Cerebellar cortex (tissue), 1 donor: Measurements from ENCODE around the gene SMIM29.

Source experiments
- DNase-seq: peaks from one replicate; pipeline ENCODE4 v3.0.0-alpha.2; 2015; ENCODE audit warnings: low spot score

SMIM29 gene

DNA sequence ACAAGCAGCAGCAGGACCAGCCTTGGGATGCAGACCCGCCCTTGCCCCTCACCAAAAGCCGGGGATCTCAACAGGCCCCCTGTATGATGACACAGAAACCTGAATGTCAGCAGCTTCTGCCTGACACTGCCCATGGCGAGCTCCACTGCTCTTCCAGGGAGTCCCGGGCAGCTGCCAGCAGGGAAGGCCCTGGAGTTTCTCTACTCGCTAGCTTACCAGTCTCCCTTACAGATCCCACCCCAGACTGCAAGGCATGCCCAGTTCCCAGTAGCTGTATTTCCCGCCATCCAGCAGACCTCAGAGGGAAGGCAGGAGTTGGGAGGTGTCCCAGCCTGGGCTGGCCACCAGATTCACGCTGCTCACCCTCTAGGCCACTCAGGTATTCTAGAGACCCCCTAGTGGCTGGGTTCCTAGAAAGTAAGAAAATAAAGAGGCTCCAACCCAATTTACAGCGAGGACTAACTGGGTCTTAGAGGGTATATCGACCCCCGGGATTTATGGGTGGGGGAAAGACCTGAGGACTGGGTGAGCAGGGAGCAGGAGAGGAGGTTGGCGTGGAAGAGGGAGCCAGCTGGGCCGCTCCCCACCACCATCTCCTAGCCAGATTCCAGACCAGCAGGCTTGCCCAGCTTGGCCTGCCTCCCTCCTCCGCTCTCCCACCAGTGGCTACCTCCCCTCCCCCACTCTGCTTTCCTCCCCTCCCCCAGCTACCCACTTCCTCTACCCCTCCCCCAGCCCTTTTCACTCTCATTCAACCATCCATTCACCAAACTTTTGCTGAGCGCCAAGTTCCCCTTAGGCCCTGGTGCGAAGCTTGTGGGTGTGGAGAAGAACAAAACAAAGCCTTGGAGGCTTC, 21.8 kb downstream of the SMIM29 start:
- peak; percentile 81 for DNase-seq

DNA sequence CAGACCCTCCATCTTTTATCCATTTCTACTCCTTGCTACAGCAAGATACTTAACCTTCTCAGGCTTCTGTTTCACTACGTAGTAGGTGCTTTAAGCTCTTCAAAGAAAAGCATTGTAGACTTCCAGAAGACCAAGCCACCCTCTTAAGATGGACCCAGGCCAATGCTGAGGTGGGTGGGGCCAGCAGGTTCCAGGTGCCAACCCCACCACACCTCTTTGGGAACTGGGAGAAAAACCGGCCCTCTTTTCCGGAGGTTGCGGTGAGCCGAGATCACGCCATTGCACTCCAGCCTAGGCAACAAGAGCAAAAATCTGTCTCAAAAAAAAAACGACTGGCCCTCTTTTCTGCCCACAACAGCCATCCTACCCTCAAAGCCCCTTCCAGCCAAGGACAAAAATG, 22.7 kb downstream of the SMIM29 start:
- no peak for DNase-seq

DNA sequence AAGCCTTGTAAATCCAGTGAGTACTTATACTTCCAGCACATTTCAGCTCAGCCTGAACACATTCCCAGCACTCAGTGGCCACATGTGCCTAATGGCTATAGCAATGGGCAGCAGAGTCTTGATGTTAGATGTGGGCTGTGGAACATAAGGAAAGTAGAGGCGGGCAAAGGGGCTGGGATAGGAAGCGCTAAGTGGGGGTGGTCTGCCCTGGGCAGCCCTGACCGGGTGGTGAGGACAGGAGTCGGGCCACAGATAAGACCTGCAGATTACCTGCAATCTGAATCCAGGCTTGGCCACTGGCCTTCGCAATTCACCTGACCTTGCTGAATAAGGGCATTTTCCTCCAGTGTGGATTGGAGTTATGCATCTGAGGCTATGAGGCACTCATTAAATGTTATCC, 23.3 kb downstream of the SMIM29 start:
- DNase-seq: no peak

DNA sequence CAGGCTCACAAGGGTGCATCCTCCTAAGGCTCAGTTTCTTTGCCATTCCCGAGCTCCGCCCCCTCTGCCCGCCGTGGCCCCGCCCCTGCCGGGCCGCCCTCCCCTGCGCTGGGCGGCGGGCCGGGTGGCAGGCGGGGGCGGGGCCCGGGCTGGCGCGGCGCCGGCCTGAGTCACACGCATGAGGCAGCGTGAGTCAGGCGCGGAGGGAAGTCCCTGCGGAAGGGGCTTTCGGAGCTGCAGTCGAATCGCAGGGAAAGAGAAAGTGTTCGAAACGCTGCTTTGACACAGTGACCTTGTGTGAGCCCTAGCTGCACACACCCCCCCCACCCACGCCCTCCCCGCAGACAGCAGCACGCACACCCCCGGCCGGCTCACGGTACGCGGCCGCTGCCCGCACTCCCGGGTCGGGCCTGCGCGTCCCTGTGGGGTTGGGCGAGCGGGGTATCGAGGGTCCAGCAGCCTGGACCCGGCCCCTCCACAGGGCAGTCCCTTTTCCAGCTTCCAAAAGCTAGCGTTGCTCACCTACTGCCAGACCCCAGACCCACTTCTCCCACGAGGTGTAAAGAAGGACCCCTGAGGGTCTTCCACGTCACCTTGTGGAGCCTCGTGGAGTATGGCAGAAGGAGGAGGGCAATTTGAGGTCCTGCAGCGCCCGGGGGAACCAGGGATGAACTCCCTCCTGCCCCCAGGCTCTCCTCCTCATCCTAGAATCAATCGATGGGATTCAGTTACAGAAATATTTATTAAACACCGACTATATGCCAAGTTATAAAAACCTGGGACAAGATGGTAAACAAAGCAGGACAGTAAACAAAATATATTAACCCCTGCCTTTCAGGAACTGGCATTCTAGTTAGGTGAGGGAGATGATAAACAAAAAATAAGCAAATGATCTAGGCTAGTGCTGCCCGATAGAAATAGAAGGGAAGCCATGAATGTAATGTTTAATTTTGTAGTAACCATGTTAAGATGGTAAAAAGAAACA, 24.6 kb downstream of the SMIM29 start:
- peak; percentile 87 for DNase-seq

DNA sequence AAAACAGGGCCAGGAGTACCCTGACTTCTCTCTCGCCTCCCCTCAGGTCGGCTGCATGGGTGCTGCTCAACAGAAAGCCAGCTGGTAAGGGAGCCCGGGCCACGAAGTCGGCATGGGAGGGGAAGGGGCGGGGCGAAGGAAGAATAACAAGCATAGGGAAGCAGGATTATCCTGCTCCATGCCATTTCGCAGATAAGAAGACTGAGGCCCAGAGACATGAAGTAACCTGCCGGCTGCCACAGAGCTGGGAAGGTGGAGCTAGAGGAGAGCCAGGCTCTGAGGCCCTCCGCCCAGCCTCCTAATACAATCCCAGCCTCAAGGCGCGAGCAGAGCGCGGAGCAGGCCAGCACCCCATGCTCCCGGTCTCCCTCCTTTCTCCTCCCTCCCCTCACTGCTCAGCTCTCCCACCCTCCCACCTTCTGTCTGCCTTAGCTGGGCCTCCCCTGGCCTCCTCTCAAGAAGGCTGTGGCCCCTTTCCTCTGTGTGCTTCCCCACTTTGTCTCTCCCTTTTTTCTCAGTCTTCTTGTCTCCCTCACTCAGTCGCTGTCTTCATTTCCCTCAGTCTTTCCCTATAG, 25.3 kb downstream of the SMIM29 start:
- DNase-seq: no peak

DNA sequence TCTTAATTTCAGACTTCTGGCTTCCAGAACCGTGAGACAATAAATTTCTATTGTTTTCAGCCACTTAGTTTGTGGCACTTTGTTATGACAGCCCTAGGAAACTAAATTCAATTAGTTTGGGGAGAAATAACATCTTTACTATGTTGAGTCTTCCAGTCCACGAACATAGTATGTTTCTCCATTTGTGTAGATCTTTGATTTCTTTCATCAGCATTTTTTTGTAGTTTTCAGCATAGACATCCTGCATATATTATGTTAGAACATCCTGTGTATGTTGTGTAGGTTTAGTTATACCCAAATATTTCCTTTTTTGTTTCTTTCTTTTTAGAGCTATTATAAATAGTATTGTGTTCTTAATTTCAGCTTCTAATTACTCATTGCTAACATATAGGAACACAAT, 30.1 kb downstream of the SMIM29 start:
- no peak for DNase-seq

DNA sequence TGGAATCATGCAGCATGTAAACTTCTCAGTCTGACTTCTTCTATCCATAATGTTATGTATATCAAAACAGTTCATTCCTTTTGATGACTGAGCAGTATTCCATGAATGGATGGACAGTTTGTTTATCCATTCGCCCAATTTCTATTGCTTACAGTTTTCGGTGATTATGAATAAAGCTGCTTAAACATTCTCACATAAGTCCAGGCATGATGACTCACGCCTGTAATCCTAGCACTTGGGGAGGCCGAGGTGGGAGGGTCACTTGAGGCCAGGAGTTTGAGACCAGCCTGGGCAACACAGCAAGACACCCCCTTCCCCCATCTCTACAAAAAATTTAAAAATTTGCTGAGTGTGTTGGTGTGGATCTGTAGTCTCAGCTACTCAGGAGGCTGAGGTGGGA, 35.0 kb downstream of the SMIM29 start:
- DNase-seq: no peak

DNA sequence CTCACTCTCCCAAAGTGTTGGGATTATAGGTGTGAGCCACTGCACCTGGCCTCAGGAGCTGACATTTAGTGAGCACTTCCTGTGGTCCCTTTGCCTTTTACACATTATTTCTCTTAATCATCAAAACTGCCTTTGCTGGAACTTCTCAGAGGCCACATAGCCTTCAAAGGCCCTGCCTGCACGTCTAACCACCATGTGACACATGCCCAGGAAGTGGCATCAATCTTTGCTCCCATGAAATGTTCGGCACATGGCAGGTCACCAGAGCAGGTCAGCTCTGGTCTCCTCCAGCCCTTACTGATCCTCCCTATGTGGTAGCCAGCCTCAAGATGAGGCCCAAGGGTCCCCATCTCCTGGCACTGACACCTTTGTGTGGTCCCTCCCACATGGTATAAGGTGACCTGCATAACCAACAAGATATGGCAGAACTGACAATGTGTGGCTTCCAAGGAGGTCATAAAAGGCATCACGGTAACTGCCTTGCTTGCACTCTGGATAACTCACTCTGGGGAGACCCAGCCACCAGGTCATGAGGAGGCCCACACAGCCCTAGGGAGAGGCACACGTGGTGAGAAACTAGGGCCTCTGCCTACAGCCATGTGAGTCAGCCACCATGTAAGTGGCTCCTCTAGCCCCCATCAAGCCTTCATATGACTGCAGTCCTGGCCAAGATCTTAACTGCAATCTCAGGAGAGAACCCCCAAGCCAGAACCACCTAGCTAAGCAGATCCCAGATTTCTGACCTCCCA, 40.9 kb downstream of the SMIM29 start:
- no peak for DNase-seq

DNA sequence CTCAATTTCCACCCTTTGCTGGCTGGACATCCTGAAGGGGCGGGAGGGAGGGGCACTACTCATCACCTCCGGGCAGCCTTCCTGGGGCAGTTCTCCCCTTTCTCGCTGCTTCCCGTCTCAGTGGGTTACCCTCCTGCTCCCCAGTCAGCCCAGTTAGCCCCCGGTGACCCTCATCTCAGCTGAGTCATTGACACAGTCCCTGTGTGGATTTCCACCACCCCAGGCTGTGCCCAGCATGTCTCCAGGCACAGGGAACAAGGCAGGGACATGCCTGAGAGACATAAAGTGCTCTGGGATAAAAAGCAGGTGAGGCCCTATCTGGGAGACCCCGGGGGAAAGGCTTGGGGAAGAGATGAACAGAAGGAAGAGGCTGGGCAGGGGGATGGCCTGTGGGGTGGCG, 42.1 kb downstream of the SMIM29 start:
- no peak for DNase-seq

DNA sequence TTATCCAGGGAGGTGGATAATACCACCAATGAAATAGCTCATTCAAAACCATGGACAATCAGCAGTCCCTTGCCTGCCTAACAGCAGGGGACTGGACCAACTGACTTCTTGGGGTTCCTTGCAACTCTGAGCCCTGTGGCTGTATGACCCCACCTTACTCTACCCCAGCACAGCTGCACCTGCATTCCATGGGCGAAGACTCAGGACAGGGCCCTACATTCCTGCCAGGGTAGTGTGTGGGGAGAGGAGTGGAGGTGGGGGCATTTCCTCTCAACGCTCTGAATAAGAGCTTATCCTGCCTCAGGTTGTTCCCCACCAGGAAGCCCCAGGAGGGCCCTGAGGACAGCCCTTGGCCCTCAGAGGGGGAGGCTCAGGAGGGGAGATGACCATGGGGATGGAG, 42.9 kb downstream of the SMIM29 start:
- DNase-seq: no peak

DNA sequence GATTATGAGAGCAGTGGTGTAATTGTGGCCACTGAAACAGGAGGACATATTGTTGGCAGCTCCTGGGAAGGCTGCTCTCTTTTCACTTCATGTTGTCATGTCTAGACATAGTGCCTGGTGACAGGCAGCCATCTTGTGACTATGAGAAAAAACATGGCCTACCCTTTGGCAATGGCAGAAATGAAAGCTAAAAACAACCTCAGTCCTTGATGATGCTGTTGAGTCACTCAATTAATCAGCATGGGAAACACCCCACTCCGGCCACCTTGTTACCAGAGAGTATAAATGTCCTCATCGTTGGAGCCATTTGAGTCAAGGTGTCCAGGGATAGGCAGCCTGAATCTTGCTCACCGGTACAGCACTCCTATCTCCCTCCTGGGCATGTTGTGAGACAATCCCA, 43.3 kb downstream of the SMIM29 start:
- no peak for DNase-seq

DNA sequence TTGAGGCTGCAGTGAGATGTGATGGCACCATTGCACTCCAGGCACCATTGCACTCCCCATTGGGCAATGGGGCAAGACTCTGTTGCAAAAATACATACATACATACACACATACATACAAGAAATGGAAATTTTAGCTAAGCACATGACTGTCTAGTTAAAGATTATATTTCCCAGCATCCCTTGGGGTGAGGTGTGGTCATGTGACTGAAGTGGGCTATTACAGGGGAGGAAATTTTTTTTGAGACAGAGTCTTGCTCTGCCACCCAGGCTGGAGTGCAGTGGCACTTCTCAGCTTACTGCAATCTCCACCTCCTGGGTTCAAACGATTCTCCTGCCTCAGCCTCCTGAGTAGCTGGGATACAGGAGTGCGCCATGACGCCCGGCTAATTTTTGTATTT, 44.1 kb downstream of the SMIM29 start:
- DNase-seq: no peak

DNA sequence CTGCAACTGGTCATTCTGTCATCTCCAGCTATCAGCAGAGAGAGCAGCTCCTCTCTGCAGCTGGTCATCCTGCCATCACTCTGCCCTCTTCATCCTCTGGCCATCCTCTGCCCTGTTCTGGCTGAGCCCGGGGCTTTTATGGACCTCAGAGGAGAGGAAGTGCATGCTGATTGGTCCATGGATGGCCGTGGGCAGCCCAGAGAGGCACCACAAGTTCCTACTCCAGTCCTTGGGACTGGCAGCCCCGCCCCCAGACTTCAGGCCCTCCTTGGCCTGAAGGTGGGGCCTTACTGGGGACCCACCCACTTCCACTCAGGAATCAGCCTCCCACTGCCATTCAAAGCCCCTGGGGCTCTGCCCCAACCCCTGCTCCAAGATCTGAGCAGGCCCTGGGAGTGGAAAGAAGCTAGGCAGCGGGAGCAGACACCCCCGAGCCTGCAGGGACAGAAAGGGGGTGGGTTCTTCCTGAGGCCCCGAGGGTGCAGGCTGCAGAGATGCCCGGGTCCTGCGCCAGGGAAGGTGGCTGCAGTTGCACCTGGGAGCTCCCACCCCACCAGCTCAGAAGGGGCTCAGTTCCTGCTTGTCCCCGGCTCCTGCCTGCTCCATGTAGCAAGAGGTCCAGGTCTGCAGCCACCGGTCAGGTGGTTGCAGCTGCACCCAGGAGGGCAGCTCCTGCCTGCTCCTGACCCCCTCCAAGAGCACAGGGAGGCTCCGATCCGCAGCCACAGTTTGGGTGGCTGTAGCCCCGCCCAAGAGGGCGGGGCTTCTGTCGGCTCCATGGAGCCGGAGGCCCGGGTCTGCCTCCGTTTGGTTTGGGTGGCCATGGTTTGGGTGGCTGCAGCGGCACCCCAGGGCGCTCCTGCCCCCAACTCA, 46.2 kb downstream of the SMIM29 start:
- peak; percentile 78 for DNase-seq

DNA sequence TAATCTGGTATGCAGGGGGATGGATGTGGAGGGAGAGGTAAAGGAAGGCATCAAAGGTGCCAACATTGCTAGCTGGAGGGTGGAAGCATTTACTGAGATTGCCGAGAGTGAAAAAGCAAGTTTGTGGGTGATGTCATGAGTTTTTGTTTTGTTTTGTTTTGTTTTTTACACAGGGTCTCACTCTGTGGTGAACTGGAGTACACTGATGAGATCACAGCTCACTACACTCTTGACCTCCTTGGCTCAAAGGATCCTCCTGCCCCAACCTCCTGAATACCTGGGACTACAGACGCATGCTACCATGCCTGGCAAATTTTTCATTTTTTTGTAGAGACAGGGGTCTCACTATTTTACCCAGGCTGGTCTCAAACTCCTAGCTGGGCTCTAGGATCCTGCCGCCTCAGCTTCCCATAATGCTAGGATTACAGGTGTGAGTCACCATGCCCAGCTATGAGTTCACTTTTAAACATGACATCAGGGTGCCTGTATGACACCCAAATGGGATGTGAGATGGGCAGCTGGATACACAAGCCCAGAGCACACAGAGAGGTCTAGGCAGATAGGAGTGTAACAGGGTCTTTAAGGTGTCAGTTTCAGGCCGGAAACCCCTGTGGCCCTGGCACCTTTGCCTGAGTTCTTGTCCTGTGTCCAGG, 47.2 kb downstream of the SMIM29 start:
- no peak for DNase-seq

DNA sequence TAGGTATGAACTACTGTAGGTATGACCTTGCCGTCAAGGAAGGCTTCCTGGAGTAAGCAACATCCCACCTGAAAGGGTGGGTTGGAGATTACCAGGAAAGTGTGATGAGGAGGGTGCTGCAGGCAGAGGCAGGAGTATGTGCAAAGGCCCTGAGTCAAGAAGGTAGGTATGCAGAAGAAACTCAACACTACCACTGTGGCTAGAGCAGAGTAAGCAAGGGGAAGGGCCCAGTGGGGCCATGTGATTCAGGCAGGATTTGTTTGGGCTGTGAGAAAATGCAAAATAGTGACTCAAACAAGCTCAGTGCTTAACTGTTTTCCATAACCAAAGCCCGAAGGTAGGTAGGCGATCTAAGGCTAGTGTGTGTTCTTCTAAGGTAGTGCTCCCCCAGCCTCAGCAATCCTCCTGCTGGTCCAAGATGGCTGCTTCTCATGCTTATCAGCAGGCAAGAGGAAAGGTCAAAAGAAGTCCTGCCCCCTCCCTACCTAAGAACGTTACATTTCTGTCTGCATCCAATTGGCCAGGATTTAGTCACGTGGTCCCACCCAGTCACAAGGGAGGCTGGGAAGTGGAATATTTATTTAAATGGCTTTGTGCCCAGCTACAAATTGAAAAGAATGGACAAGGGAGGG, 48.4 kb downstream of the SMIM29 start:
- DNase-seq: no peak

DNA sequence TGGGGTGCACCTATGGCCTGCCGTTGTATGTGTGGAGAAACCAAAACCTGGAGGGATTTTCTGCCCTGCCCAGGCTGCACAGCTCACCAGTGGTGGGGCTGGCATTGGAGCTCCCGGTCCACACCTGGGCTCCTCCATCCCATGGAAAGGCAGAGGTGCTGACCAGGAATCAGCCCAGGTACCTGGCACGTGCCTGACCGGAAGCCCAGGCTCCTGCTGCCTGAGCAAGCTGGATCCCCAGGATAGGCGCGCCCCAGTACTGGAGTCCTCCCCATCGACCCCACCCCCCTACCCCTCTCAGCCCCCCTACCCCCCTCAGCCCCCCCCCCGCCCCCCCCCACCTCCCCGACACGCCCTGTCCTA, 52.0 kb downstream of the SMIM29 start:
- DNase-seq: no peak
